HEK293 (cell line): ENCODE results near the gene PTPRN2.

Source experiments
- CTCF ChIA-PET: fragments of 350-600 bp; formaldehyde crosslinking; extraction: SDS; loops from one replicate; lab custom pipeline; 2021; ENCODE audit warnings: antibody characterized with exemption; lab: Yijun Ruan, JAX
- POLR2A ChIA-PET: fragments of 300-600 bp; formaldehyde crosslinking; extraction: SDS; loops from one replicate; lab custom pipeline; 2020; ENCODE audit warnings: antibody characterized with exemption, inconsistent platforms; lab: Yijun Ruan, JAX
- H3K27ac ChIP-seq: fragments of 200-500 bp; sonication (Bioruptor generic); 2 replicates; pipeline ENCODE4 v1.5.1; 2014; ENCODE audit warnings: low read depth, low read length, control low read depth, inconsistent platforms; ENCODE audit errors: extremely low read depth
- H3K36me3 ChIP-seq, 2 experiments: fragments of 200-500 bp in 1 of 2; sonication (Bioruptor generic) in 1 of 2; 1 replicate in 1 of 2; 2 replicates in 1 of 2; pipeline ENCODE4 v1.5.1; 2014 to 2017; ENCODE audit warnings: inconsistent platforms in 2 of 2, low read length in 2 of 2; ENCODE audit not compliant: control insufficient read depth in 2 of 2, insufficient read depth in 1 of 2
- H3K4me1 ChIP-seq: fragments of 200-500 bp; sonication (Bioruptor generic); 2 replicates; pipeline ENCODE4 v1.5.1; 2014; ENCODE audit warnings: mild to moderate bottlenecking, low read length, inconsistent platforms; ENCODE audit not compliant: control insufficient read depth, insufficient read depth
- H3K4me3 ChIP-seq: 2 replicates; pipeline ENCODE4 v1.5.1; 2011; ENCODE audit warnings: low read depth, mild to moderate bottlenecking, control low read depth, low read length, moderate library complexity
- H3K9me3 ChIP-seq: fragments of 200-500 bp; sonication (Bioruptor generic); 2 replicates; pipeline ENCODE4 v1.5.1; 2014; ENCODE audit warnings: low read depth, low read length, inconsistent platforms; ENCODE audit not compliant: control insufficient read depth, insufficient read depth
- RBAK ChIP-seq: fragments of 450-650 bp; formaldehyde crosslinking; IDR thresholded peaks from 2 replicates; pipeline ENCODE4 v1.5.1; 2016; ENCODE audit warnings: missing biosample characterization, missing genetic modification characterization
- TRIM28 ChIP-seq: IDR thresholded peaks from 2 replicates; pipeline ENCODE4 v1.6.1; 2011; ENCODE audit warnings: low read length, control low read depth, borderline replicate concordance
- YY1 ChIP-seq: fragments of 450-650 bp; formaldehyde crosslinking; IDR thresholded peaks from 2 replicates; pipeline ENCODE4 v1.5.1; 2018; ENCODE audit warnings: missing biosample characterization, missing genetic modification characterization
- ZFP3 ChIP-seq: fragments of 450-650 bp; formaldehyde crosslinking; IDR thresholded peaks from 2 replicates; pipeline ENCODE4 v1.5.1; 2016; ENCODE audit warnings: low read depth, missing biosample characterization, missing genetic modification characterization
- ZNF112 ChIP-seq: fragments of 450-650 bp; formaldehyde crosslinking; IDR thresholded peaks from 2 replicates; pipeline ENCODE4 v1.5.0; 2017; ENCODE audit warnings: missing biosample characterization, missing genetic modification characterization
- ZNF16 ChIP-seq: fragments of 450-650 bp; formaldehyde crosslinking; IDR thresholded peaks from 2 replicates; pipeline ENCODE4 v1.5.1; 2016; ENCODE audit warnings: low read depth, missing biosample characterization, missing genetic modification characterization
- ZNF335 ChIP-seq: fragments of 450-650 bp; formaldehyde crosslinking; conservative IDR thresholded peaks from 2 replicates; pipeline ENCODE4 v1.5.1; 2016; ENCODE audit warnings: missing biosample characterization, missing genetic modification characterization
- ZNF37A ChIP-seq: fragments of 450-650 bp; IDR thresholded peaks from 2 replicates; pipeline ENCODE4 v1.5.1; 2018; ENCODE audit warnings: missing biosample characterization, missing genetic modification characterization
- ZNF501 ChIP-seq: fragments of 450-650 bp; formaldehyde crosslinking; IDR thresholded peaks from 2 replicates; pipeline ENCODE4 v1.5.1; 2016; ENCODE audit warnings: missing biosample characterization, missing genetic modification characterization
- ZNF510 ChIP-seq: fragments of 450-650 bp; formaldehyde crosslinking; IDR thresholded peaks from 2 replicates; pipeline ENCODE4 v1.5.1; 2018; ENCODE audit warnings: mild to moderate bottlenecking, missing genetic modification characterization, missing biosample characterization; ENCODE audit not compliant: insufficient replicate concordance
- ZNF549 ChIP-seq: fragments of 450-650 bp; IDR thresholded peaks from 2 replicates; pipeline ENCODE4 v1.5.1; 2018; ENCODE audit warnings: missing biosample characterization, missing genetic modification characterization, mild to moderate bottlenecking, inconsistent platforms, moderate library complexity
- ZNF561 ChIP-seq: fragments of 450-650 bp; IDR thresholded peaks from 2 replicates; pipeline ENCODE4 v1.5.1; 2018; ENCODE audit warnings: missing biosample characterization, missing genetic modification characterization, borderline replicate concordance
- ZNF623 ChIP-seq: fragments of 450-650 bp; formaldehyde crosslinking; IDR thresholded peaks from 2 replicates; pipeline ENCODE4 v1.5.1; 2016; ENCODE audit warnings: missing biosample characterization, missing genetic modification characterization
- ZNF701 ChIP-seq: fragments of 450-650 bp; formaldehyde crosslinking; IDR thresholded peaks from 2 replicates; pipeline ENCODE4 v1.5.1; 2016; ENCODE audit warnings: missing biosample characterization, missing genetic modification characterization
- ZNF785 ChIP-seq: fragments of 450-650 bp; formaldehyde crosslinking; IDR thresholded peaks from 2 replicates; pipeline ENCODE4 v1.5.1; 2016; ENCODE audit warnings: missing biosample characterization, missing genetic modification characterization
- ZNF837 ChIP-seq: fragments of 450-650 bp; formaldehyde crosslinking; IDR thresholded peaks from 2 replicates; pipeline ENCODE4 v1.5.1; 2016; ENCODE audit warnings: missing biosample characterization, missing genetic modification characterization
- ZXDB ChIP-seq: fragments of 450-650 bp; formaldehyde crosslinking; IDR thresholded peaks from 2 replicates; pipeline ENCODE4 v1.5.1; 2016; ENCODE audit warnings: missing biosample characterization, missing genetic modification characterization
- TF ChIP-seq, protein P1 (sequence below): IDR thresholded peaks from 2 replicates; pipeline ENCODE4 v1.6.1; 2011; ENCODE audit warnings: mild to moderate bottlenecking, low read depth, low read length, borderline replicate concordance
- TF ChIP-seq, protein P2 (sequence below): sonication (generic); formaldehyde crosslinking; IDR thresholded peaks from 2 replicates; pipeline ENCODE4 v1.8.1; 2022; ENCODE audit warnings: mild to moderate bottlenecking, moderate library complexity, missing genetic modification reagents
- TF ChIP-seq, protein P3 (sequence below): fragments of 450-650 bp; formaldehyde crosslinking; IDR thresholded peaks from 2 replicates; pipeline ENCODE4 v1.5.1; 2016; ENCODE audit warnings: missing biosample characterization, missing genetic modification characterization
- TF ChIP-seq, protein P4 (sequence below): fragments of 450-650 bp; formaldehyde crosslinking; optimal IDR thresholded peaks from 2 replicates; pipeline ENCODE3; 2016; ENCODE audit warnings: missing biosample characterization, mild to moderate bottlenecking, missing genetic modification characterization

The PTPRN2 gene

DNA sequence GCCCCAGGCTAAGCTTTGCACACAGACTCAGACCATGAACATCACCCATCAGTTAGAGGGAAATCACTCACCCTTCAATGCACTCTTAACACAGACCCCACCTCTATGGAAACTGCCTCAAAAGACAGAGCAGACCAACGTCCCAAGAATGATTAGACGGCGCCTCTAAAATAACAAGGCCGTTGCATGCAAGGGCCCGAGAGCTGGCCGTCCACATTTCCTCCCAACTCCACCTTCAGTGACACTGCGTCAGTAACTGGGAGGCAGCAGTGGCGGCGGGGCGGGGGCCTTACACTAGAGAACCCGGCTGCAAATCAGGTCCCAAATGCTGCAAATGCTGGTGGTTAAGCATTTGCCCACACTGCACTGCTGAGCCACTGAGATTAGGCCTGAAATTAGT lies 115.0 kb downstream of the PTPRN2 start (continued):
- TF ChIP-seq, protein P1, sequence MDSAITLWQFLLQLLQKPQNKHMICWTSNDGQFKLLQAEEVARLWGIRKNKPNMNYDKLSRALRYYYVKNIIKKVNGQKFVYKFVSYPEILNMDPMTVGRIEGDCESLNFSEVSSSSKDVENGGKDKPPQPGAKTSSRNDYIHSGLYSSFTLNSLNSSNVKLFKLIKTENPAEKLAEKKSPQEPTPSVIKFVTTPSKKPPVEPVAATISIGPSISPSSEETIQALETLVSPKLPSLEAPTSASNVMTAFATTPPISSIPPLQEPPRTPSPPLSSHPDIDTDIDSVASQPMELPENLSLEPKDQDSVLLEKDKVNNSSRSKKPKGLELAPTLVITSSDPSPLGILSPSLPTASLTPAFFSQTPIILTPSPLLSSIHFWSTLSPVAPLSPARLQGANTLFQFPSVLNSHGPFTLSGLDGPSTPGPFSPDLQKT, result no peak
- TF ChIP-seq ZNF561 (tag by site-specific recombination) (no peak), ZNF549 (tag by site-specific recombination) (no peak), ZNF112 (tag by site-specific recombination) (no peak), ZFP3 (tag by site-specific recombination) (no peak)
- TF ChIP-seq, protein P2, sequence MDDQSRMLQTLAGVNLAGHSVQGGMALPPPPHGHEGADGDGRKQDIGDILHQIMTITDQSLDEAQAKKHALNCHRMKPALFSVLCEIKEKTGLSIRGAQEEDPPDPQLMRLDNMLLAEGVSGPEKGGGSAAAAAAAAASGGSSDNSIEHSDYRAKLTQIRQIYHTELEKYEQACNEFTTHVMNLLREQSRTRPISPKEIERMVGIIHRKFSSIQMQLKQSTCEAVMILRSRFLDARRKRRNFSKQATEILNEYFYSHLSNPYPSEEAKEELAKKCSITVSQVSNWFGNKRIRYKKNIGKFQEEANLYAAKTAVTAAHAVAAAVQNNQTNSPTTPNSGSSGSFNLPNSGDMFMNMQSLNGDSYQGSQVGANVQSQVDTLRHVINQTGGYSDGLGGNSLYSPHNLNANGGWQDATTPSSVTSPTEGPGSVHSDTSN (CRISPR knock-in tag), result no peak
- TF ChIP-seq, all 188 proteins: peak for 0

- no peak for TF ChIP-seq YY1 (tag by site-specific recombination)
- TF ChIP-seq ZNF785 (tag by site-specific recombination), result no peak
- no peak for TF ChIP-seq ZNF623 (tag by site-specific recombination)
- TF ChIP-seq ZNF335 (tag by site-specific recombination), result no peak
- no peak for TF ChIP-seq ZNF37A (tag by site-specific recombination)
- no peak for TF ChIP-seq ZNF501
- CTCF ChIA-PET, result no interaction called here
- H3K9me3 ChIP-seq, result no peaks in the 10 kb centered on the region
- no peak overlapping the region for H3K4me3 ChIP-seq
- no peaks in the 10 kb centered on the region for H3K36me3 ChIP-seq
- no peak overlapping the region for H3K27ac ChIP-seq
- POLR2A ChIA-PET, result no interaction called here
- H3K4me1 ChIP-seq, result no peaks in the 10 kb centered on the region
Measured at GRCh38 chr7:158471716-158472115, 115.9 kb downstream of the PTPRN2 start.

- Histone ChIP-seq H3K27ac (no peak overlapping the region), H3K4me3 (no peak overlapping the region), H3K4me1 (no peaks in the 10 kb centered on the region), H3K9me3 (no peaks in the 10 kb centered on the region), H3K36me3 (no peaks in the 10 kb centered on the region)
- TF ChIP-seq ZNF549 (tag by site-specific recombination), result no peak
- no peak for TF ChIP-seq TRIM28
- no peak for TF ChIP-seq ZNF16 (tag by site-specific recombination)
- no peak for TF ChIP-seq ZNF837
- CTCF ChIA-PET, result no interaction called here
- POLR2A ChIA-PET, result interaction anchor here (0.5 to 0.6 kb wide), 2 partner anchors 393 to 731 kb away, joined by 4 read pairs; no protein-coding TSS in a partner anchor
Measured at GRCh38 chr7:158470336-158470735, 117.3 kb downstream of the PTPRN2 start.

GRCh38 chr7:158469396-158470051 lies 118.1 kb downstream of the PTPRN2 start:
- TF ChIP-seq ZNF510, result no peak
- TF ChIP-seq, protein P3, sequence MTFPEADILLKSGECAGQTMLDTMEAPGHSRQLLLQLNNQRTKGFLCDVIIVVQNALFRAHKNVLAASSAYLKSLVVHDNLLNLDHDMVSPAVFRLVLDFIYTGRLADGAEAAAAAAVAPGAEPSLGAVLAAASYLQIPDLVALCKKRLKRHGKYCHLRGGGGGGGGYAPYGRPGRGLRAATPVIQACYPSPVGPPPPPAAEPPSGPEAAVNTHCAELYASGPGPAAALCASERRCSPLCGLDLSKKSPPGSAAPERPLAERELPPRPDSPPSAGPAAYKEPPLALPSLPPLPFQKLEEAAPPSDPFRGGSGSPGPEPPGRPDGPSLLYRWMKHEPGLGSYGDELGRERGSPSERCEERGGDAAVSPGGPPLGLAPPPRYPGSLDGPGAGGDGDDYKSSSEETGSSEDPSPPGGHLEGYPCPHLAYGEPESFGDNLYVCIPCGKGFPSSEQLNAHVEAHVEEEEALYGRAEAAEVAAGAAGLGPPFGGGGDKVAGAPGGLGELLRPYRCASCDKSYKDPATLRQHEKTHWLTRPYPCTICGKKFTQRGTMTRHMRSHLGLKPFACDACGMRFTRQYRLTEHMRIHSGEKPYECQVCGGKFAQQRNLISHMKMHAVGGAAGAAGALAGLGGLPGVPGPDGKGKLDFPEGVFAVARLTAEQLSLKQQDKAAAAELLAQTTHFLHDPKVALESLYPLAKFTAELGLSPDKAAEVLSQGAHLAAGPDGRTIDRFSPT (tag by site-specific recombination), result no peak
- TF ChIP-seq, protein P4, sequence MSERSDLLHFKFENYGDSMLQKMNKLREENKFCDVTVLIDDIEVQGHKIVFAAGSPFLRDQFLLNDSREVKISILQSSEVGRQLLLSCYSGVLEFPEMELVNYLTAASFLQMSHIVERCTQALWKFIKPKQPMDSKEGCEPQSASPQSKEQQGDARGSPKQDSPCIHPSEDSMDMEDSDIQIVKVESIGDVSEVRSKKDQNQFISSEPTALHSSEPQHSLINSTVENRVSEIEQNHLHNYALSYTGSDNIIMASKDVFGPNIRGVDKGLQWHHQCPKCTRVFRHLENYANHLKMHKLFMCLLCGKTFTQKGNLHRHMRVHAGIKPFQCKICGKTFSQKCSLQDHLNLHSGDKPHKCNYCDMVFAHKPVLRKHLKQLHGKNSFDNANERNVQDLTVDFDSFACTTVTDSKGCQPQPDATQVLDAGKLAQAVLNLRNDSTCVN (tag by site-specific recombination), result no peak
- no peak for TF ChIP-seq ZNF701 (tag by site-specific recombination)
- TF ChIP-seq RBAK (tag by site-specific recombination), result no peak
- no peak for TF ChIP-seq ZXDB (tag by site-specific recombination)
- POLR2A ChIA-PET, result interaction anchor here (0.6 kb wide), 1 partner anchor 394 kb away, joined by 4 read pairs; no protein-coding TSS in a partner anchor

More at GRCh38 chr7:158469396-158470051, 118.1 kb downstream of the PTPRN2 start:
- Histone ChIP-seq H3K36me3 (no peaks in the 10 kb centered on the region), H3K27ac (no peak overlapping the region), H3K4me3 (no peak overlapping the region), H3K9me3 (no peaks in the 10 kb centered on the region), H3K4me1 (no peaks in the 10 kb centered on the region)
- CTCF ChIA-PET, result no interaction called here
